ENCODE results near the gene FHIT.
"Not testable (repeated sequence)": the region's sequence is repeated elsewhere in the genome, so short reads cannot be mapped to it uniquely, and the experiment has no call there.

FHIT gene

DNA sequence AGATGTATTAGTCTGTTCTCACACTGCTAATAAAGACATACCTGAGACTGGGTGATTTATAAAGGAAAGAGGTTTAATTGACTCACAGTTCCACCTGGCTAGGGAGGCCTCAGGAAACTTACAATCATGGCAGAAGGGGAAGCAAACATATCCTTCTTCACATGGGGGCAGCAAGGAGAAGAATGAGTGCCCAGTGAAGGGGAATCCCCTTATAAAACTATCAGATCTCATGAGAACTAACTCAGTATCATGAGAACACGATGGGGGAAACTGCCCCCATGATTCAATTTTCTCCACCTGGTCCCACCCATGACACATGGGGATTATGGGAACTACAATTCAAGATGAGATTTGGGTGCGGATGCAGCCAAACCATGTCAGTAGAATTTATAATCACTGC, 1316.7 kb downstream of the FHIT start:
- DNase-seq (ENCODE audit: low read depth), result not testable (repeated sequence)

- no peak for DNase-seq (ENCODE audit: low read depth)
Observed at GRCh38 chr3:59930170-59930569, 1321.1 kb downstream of the FHIT start.

DNA sequence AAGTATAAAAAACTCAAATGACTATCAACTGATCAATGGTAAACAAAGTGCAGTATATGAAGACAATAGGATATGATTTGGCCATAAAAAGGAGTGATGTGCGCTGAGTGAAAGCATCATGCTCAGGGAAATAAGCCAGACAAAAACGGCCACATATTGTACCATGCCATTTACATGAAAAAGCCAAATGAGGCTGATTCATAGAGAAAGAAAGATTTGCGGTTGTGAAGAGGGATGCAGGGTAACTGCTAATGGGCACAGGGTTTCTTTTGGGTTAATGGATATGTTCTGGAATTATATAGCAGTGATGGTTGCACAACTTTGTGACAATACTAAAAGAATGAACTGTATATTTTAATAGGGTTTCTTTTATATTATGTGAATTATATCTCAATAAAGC, 1324.2 kb downstream of the FHIT start:
- no peak for DNase-seq (ENCODE audit: low read depth)

DNA sequence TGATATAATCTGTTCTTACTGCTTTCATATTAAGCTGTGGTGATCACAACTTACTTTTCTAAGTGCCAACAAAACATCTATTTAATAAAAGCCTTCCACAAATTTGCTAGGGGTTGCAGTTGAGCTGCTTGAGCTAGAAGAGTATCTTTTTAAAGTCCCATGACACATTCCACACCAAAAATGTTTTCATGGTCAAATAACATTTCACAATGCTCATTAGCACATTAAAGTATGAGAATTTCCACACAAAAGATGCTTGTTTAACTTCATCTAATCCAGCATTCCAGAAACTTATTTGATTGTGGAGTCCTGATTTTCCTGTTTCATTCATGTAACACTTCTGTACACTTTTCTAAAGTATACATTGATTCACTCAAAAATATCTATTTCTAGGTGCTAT, 1325.3 kb downstream of the FHIT start:
- DNase-seq (ENCODE audit: low read depth), result no peak

DNA sequence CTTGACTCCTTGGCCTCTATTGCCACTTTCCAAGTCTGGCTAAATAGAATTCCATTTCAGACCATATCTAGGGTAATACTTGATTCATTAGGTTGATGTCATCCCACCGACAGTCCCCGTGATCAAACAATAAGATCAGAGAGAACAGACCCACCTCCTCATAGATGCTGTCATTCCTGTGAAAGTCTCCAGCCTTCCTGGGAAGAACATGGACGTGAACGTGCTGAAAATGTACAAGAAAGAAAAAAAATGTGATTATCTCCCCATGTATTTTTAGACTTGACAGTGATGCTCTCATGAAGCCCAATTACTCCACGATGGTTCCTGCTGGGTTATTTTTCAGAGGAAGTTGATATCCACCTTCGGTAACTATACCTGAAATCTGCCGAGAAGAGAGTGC, 1329.1 kb downstream of the FHIT start:
- no peak for DNase-seq (ENCODE audit: low read depth)

GRCh38 chr3:59920822-59921221, 1330.4 kb downstream of the FHIT start:
- DNase-seq (ENCODE audit: low read depth), result no peak

GRCh38 chr3:59919586-59919985, 1331.7 kb downstream of the FHIT start:
- no peak for DNase-seq (ENCODE audit: low read depth)

GRCh38 chr3:59914251-59914650, 1337.0 kb downstream of the FHIT start:
- no peak for DNase-seq (ENCODE audit: low read depth)

GRCh38 chr3:59913645-59914044, 1337.6 kb downstream of the FHIT start:
- DNase-seq (ENCODE audit: low read depth), result no peak

DNA sequence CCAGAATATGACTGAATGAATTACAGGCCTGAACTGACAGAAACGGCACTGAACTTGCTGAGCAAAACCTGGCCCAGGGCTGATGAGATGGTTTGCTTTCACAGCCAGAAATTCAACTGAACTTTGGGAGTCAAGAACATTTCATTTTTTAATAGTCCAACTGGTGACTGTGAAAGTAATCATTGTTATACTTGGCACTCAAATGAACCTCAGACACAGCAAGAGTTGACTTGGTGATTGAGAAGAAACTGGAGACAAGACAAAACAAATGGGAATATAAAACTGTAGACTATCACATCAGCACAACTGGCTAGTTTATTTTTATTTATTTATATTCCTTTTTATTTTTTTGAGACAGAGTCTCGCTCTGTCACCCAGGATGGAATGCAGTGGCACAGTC, 1342.6 kb downstream of the FHIT start:
- no peak for DNase-seq (ENCODE audit: low read depth)

DNA sequence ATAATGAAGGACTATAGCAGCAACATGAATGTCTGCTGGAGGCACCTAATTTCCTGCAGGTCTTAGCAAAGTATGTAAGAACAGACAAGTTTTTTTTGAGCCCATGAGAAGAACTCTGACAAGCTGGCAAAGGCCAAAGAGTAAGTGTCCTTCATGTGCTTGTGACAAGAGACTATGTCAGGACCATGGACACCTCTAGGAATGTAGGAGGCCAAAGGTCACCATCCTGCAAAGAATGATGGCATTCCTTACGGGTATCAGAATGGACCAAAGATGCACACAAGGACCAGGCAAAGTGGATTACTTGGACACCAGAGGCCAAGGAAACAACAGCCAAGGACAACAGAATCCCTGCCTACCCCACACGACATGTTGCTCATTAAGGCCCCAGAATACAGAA, 1343.0 kb downstream of the FHIT start:
- DNase-seq (ENCODE audit: low read depth), result no peak

DNA sequence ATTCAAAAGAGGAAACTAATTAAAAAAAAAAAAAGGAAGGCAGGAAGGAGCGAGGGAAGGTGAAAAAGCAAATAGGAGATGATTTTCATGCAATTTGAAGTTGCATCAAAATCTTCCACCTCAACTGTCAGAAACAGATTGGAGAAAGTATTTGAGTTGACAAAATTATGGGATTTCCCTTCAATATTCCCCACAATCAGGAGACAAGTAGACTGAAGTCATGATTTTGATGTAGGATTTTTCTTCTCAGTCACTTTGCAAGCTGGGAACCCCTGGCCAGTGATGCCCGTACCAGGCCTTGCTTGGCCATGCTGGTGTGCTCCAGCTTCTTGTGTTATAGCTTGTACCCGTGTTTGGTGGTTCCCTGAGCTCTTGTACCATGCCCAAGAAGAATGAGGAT, 1347.0 kb downstream of the FHIT start:
- no peak for DNase-seq (ENCODE audit: low read depth)

GRCh38 chr3:59899061-59899460, 1352.2 kb downstream of the FHIT start:
- no peak for DNase-seq (ENCODE audit: low read depth)

GRCh38 chr3:59895972-59896371, 1355.3 kb downstream of the FHIT start:
- no peak for DNase-seq (ENCODE audit: low read depth)

DNA sequence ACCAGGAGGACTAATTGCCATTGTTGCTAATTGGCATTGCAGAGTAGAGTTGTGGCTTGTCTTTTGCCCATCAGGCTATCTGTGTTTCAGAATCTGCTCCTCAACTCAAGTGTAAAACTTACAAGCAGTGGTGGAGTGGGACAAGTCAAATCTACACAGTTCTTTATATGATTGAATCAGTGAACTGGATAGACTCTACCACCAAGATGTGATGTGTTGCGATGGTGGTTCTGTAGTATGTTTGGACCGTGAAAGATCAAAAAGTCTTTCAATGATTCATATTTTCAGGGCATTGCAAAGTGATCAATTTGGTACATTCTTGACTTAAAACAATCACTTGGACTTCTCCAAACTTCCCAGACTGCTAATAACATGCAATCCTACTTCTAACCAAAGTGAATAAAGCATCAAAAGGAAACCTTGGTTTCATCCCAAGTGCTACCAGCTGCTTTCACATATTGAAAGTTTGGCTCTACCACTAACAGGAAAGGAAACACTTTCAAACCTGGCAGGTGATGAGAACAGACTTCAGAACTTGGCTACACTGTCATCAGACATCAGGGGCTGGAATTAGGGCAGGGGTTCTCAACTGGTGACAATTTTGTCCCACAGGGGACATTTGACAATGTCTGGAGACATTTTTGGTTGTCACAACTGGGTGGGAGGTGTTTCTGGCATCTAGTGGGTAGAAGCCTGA, 1356.7 kb downstream of the FHIT start:
- DNase-seq (ENCODE audit: low read depth), result no peak

DNA sequence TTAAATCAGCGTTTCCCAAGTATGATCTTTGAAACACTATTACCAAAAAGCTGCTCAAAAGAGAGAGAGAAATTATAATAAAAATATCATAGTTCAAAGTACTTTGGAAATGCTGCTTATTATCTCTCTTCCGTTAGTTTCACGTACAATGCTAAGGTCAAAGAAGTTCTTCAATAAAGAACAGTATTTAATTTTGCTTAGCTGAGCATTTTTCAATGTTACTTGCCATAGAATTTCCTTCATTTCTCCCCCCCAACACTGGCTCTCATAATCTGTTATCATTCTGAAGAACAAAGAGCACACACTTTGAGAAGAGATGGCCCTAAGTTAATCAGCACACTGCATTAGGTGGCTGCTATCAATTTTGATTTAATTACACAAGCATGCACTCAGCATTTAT, 1360.6 kb downstream of the FHIT start:
- DNase-seq (ENCODE audit: low read depth), result no peak

DNA sequence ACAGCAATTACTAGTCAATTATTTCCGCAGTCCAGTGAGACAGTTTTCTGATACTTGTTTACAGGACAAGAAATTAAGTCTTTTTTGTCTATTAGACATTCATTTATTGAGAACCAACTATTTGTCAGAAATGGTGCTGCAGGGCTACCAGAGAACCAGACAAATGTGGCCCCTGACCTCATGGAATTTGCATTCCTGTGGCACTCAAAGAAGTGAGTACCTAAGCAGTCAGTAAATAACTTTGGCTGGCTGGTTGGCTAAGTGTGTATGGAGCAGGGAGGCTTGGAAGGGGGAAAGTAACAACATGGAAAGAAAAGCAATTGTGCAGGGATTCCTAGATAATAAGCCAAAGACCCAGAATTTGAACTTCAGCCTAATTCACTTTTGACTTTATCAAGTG, 1364.5 kb downstream of the FHIT start:
- DNase-seq (ENCODE audit: low read depth), result no peak

GRCh38 chr3:59885899-59886400, 1365.3 kb downstream of the FHIT start:
- DNase-seq (ENCODE audit: low read depth), result no peak

DNA sequence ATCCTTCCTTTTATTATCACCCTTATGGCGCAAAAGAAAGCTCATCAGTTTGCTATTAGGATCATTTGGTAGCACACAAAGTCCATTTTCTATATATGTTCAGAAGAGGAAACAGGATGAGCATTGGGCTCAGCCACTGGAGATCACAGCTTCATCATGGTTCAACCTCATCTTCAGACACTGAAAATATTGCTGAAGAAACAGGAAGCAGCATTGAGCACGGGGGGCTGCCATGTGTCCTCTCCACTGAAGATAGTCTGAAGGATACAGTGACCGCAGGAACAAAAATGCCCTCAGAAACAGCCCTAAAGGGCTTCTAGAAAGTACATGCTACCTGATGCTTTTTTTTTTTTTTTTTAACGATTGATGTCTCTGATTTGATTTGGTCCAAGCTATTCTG, 1366.2 kb downstream of the FHIT start:
- no peak for DNase-seq (ENCODE audit: low read depth)

GRCh38 chr3:59884409-59884808, 1366.8 kb downstream of the FHIT start:
- DNase-seq (ENCODE audit: low read depth), result no peak

DNA sequence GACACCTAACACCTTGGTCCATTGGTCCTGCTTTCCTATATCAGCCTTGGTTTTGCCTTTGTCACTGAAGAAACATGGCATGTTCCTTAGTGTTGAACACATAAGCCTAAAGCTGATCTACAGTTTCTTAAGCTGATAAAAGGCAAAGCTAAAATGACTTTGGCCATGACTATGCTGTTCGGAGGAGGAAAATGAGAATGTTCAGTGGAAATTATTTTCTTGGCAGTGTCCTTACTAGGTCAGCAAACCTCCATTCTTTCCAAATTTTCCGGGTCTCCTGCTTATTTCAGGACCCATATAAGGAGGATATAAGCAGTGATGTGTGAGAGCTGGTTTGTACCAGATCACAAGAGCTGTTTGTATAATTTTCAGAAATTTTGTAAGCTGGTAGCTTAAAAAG, 1368.5 kb downstream of the FHIT start:
- no peak for DNase-seq (ENCODE audit: low read depth)

DNA sequence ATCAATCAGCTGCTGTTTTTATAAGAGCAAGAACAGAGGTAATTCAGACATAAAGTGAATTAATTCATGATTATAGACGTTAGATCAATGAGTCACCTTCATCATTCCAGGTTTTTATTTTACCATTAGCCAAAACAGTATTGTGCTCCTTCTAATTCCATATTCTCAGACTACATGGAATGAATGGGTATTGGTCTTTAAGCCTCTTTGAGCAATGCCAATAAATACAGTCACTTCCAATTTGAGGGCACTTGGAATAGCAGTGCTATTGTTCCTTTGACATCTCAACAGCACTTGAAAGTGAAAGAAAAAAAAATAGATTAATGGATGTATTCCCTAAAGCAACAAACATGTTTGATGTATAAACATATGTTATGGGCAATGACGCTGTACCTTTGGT, 1370.5 kb downstream of the FHIT start:
- DNase-seq (ENCODE audit: low read depth), result no peak

GRCh38 chr3:59879031-59879581, 1372.1 kb downstream of the FHIT start:
- no peak for DNase-seq (ENCODE audit: low read depth)

DNA sequence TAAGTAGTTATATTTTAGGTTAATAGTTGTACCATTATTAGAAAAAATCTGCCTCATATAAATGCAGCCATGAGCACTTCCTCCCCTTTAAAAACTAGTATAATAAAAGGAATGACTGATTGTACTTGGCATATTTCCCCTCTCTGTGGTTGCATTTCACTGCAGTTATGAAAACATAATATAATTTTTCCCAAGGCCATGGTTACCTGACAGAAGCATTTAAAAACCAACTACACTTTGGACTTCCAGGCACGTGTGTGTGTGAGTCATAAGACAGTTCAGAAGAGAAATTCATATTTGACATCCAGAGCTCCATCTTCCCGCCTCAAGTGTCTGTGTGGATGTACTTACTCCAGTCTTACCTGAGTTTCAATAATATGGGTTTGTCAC, 1373.2 kb downstream of the FHIT start:
- DNase-seq (ENCODE audit: low read depth), result no peak

Data from HS-27A (cell line).